SK-N-SH treated with all-trans-retinoic acid at 6 μM for 48 hours (cell line): ENCODE results near the gene MAGI3.

Experiments used
- ATAC-seq: fragments of 200-7000 bp; cut with Tn5 transposase; 3 replicates; pipeline ENCODE4 v1.9.1; 2020; ENCODE audit warnings: mild to moderate bottlenecking, moderate library complexity
- ARNTL ChIP-seq: fragments of 450-650 bp; formaldehyde crosslinking; IDR thresholded peaks from 2 replicates; pipeline ENCODE4 v1.5.0; 2020; ENCODE audit warnings: low read depth, mild to moderate bottlenecking, moderate library complexity, borderline replicate concordance
- BACH2 ChIP-seq: fragments of 250-450 bp; sonication (Bioruptor Pico); IDR thresholded peaks from 2 replicates; pipeline ENCODE4 v1.9.0; 2021; ENCODE audit warnings: mild to moderate bottlenecking, borderline replicate concordance
- CSDC2 ChIP-seq: fragments of 250-450 bp; sonication (Bioruptor Pico); IDR thresholded peaks from 2 replicates; pipeline ENCODE4 v1.5.0; 2020; ENCODE audit warnings: mild to moderate bottlenecking, moderate library complexity
- ESRRG ChIP-seq: fragments of 250-450 bp; sonication (Bioruptor Pico); IDR thresholded peaks from 2 replicates; pipeline ENCODE4 v1.6.1; 2021; ENCODE audit warnings: mild to moderate bottlenecking
- ISL1 ChIP-seq: fragments of 250-450 bp; sonication (Bioruptor Pico); IDR thresholded peaks from 2 replicates; pipeline ENCODE4 v2.1.2; 2022; ENCODE audit warnings: mild to moderate bottlenecking, moderate library complexity
- OSR1 ChIP-seq: fragments of 250-450 bp; sonication (Bioruptor Pico); IDR thresholded peaks from 2 replicates; pipeline ENCODE4 v1.8.0; 2022; ENCODE audit warnings: moderate library complexity, mild to moderate bottlenecking, inconsistent platforms
- PPARA ChIP-seq: fragments of 250-450 bp; sonication (Bioruptor Pico); IDR thresholded peaks from 2 replicates; pipeline ENCODE4 v1.5.0; 2020; ENCODE audit warnings: mild to moderate bottlenecking, borderline replicate concordance
- RARB ChIP-seq: fragments of 250-450 bp; sonication (Bioruptor Pico); IDR thresholded peaks from 2 replicates; pipeline ENCODE4 v1.8.0; 2021; ENCODE audit warnings: mild to moderate bottlenecking, moderate library complexity
- SNAI2 ChIP-seq: fragments of 250-450 bp; sonication (Bioruptor Pico); IDR thresholded peaks from 2 replicates; pipeline ENCODE4 v1.5.0; 2020; ENCODE audit warnings: mild to moderate bottlenecking, moderate library complexity
- TCF4 ChIP-seq: fragments of 250-450 bp; sonication (Bioruptor Pico); IDR thresholded peaks from 2 replicates; pipeline ENCODE4 v1.8.0; 2021; ENCODE audit warnings: mild to moderate bottlenecking, moderate library complexity, borderline replicate concordance
- TOX ChIP-seq: fragments of 250-450 bp; sonication (Bioruptor Pico); IDR thresholded peaks from 2 replicates; pipeline ENCODE4 v1.8.0; 2021; ENCODE audit warnings: mild to moderate bottlenecking, moderate library complexity, borderline replicate concordance
- ZFP30 ChIP-seq: fragments of 450-650 bp; formaldehyde crosslinking; IDR thresholded peaks from 2 replicates; pipeline ENCODE4 v1.5.0; 2022; ENCODE audit warnings: mild to moderate bottlenecking, moderate library complexity
- ZNF565 ChIP-seq: fragments of 450-650 bp; formaldehyde crosslinking; conservative IDR thresholded peaks from 2 replicates; pipeline ENCODE4 v1.5.0; 2020; ENCODE audit warnings: low read depth, mild to moderate bottlenecking, moderate library complexity
- ZNF70 ChIP-seq: fragments of 450-650 bp; formaldehyde crosslinking; IDR thresholded peaks from 2 replicates; pipeline ENCODE4 v1.5.0; 2020; ENCODE audit warnings: mild to moderate bottlenecking, moderate library complexity
- ZNF8 ChIP-seq: fragments of 450-650 bp; formaldehyde crosslinking; IDR thresholded peaks from 2 replicates; pipeline ENCODE4 v1.5.0; 2020; ENCODE audit warnings: mild to moderate bottlenecking, moderate library complexity
- TF ChIP-seq, protein P1 (sequence below): fragments of 250-450 bp; sonication (Bioruptor Pico); IDR thresholded peaks from 2 replicates; pipeline ENCODE4 v1.8.0; 2020; ENCODE audit warnings: mild to moderate bottlenecking, moderate library complexity, borderline replicate concordance
- TF ChIP-seq, protein P2 (sequence below): fragments of 250-450 bp; sonication (Bioruptor Pico); IDR thresholded peaks from 2 replicates; pipeline ENCODE4 v1.5.1; 2021; ENCODE audit warnings: mild to moderate bottlenecking, moderate library complexity
- TF ChIP-seq, protein P3 (sequence below): fragments of 250-450 bp; sonication (Bioruptor Pico); IDR thresholded peaks from 2 replicates; pipeline ENCODE4 v1.5.1; 2020; ENCODE audit warnings: low read depth, mild to moderate bottlenecking, moderate library complexity
- TF ChIP-seq, protein P4 (sequence below): fragments of 250-450 bp; sonication (Bioruptor Pico); IDR thresholded peaks from 2 replicates; pipeline ENCODE4 v1.5.0; 2020; ENCODE audit warnings: mild to moderate bottlenecking, moderate library complexity
- TF ChIP-seq, protein P5 (sequence below): fragments of 250-450 bp; sonication (Bioruptor Pico); IDR thresholded peaks from 2 replicates; pipeline ENCODE4 v1.8.0; 2021; ENCODE audit warnings: low read depth, mild to moderate bottlenecking, moderate library complexity, borderline replicate concordance

Gene MAGI3

DNA sequence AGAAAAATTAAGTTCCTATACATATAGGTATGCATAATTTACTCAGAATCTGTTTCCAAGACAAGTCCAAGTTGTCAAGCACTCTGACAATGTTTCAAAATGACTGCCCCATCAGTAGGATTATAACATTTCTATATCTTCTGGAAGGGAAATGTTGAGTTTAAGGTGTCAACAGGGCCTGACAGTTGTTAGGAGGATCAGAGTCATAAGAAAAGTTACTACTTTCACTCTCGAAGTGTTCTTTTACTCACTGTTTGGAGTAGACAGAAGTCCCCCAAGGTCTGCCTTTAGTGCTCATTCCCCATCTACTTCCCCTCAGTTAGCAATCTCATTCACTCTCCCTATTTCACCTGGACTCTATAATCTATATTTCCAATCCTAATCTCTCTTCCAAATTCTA is 20.6 kb upstream of the MAGI3 start (continued):
- TF ChIP-seq, protein P1, sequence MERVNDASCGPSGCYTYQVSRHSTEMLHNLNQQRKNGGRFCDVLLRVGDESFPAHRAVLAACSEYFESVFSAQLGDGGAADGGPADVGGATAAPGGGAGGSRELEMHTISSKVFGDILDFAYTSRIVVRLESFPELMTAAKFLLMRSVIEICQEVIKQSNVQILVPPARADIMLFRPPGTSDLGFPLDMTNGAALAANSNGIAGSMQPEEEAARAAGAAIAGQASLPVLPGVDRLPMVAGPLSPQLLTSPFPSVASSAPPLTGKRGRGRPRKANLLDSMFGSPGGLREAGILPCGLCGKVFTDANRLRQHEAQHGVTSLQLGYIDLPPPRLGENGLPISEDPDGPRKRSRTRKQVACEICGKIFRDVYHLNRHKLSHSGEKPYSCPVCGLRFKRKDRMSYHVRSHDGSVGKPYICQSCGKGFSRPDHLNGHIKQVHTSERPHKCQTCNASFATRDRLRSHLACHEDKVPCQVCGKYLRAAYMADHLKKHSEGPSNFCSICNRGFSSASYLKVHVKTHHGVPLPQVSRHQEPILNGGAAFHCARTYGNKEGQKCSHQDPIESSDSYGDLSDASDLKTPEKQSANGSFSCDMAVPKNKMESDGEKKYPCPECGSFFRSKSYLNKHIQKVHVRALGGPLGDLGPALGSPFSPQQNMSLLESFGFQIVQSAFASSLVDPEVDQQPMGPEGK, result no peak
- TF ChIP-seq BACH2 (CRISPR knock-in tag) (no peak), ZNF70 (CRISPR knock-in tag) (no peak)
- TF ChIP-seq, protein P2, sequence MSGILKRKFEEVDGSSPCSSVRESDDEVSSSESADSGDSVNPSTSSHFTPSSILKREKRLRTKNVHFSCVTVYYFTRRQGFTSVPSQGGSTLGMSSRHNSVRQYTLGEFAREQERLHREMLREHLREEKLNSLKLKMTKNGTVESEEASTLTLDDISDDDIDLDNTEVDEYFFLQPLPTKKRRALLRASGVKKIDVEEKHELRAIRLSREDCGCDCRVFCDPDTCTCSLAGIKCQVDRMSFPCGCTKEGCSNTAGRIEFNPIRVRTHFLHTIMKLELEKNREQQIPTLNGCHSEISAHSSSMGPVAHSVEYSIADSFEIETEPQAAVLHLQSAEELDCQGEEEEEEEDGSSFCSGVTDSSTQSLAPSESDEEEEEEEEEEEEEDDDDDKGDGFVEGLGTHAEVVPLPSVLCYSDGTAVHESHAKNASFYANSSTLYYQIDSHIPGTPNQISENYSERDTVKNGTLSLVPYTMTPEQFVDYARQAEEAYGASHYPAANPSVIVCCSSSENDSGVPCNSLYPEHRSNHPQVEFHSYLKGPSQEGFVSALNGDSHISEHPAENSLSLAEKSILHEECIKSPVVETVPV, result no peak

DNA sequence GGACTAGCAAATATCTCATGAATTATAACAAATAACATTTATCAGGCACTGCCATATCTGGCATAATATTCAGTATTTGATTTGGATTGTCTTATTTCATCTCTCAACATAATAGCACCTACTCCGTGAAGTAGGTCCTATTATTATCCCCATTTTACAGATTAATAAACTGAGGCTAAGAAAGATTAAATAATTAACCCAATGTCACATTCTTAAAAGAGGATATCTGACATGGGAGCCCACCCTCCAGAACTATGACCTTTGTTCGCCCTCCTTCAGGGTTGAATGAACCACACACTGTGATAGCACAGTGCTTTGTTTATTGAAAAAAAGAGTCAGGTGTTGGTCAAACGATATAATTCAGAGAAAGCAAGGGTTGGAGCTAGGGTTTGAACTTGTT is 19.4 kb upstream of the MAGI3 start:
- no peak for ATAC-seq

DNA sequence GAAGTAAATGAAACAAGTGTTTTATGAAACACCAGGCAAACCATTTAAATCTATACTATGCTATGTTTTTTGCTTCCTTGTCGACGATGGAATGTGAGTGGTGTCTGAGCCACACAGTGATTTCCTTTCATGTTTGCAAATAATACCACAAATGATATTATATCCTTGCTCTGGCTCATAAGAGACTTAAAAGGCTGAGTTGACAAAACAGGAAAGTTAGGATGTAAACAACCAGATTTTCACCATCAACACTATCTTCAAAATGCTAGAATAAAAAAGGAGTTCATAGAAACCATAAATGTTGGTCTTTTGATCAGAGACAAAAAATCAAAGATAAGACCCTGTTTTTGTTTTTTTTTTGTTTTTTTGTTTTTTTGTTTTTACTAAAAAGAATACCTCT is 17.8 kb upstream of the MAGI3 start:
- ATAC-seq, result no peak
- TF ChIP-seq, protein P1, result no peak
- TF ChIP-seq CSDC2 (no peak), ZFP30 (CRISPR knock-in tag) (no peak), RARB (CRISPR knock-in tag) (no peak), BACH2 (CRISPR knock-in tag) (no peak), OSR1 (CRISPR knock-in tag) (no peak), ZNF70 (CRISPR knock-in tag) (no peak), PPARA (CRISPR knock-in tag) (no peak)

More for the DNA sequence above, 19.4 kb upstream of the MAGI3 start:
- no peak for TF ChIP-seq SNAI2
- TF ChIP-seq, all 23 proteins: peak for 0

DNA sequence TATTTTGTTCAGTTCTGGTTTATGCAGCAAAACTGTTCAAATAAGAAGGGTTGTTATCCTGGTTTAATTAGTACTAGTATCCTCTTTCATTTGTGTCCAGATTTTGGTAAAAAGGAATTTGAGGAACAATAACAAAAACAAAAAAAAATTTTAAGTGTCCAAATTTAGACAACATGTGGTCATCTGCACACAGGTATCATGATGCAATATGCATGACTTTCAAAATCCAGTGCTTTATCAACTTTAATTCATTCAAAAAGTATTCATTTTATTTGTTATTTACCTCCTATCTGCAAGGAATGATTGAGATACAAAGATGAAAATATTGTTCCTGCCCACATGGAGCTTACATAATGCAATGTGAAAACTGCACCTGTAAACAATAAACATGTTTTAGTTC is 16.7 kb upstream of the MAGI3 start:
- ATAC-seq, result no peak
- TF ChIP-seq SNAI2 (no peak), RARB (CRISPR knock-in tag) (no peak), PPARA (CRISPR knock-in tag) (no peak), TOX (CRISPR knock-in tag) (no peak), ARNTL (CRISPR knock-in tag) (no peak), ISL1 (CRISPR knock-in tag) (no peak), TCF4 (CRISPR knock-in tag) (no peak), OSR1 (CRISPR knock-in tag) (no peak), ZFP30 (CRISPR knock-in tag) (no peak), ZNF8 (no peak), BACH2 (CRISPR knock-in tag) (no peak), CSDC2 (no peak), ESRRG (no peak), ZNF565 (CRISPR knock-in tag) (no peak)
- TF ChIP-seq, protein P2, result no peak
- TF ChIP-seq, protein P3, sequence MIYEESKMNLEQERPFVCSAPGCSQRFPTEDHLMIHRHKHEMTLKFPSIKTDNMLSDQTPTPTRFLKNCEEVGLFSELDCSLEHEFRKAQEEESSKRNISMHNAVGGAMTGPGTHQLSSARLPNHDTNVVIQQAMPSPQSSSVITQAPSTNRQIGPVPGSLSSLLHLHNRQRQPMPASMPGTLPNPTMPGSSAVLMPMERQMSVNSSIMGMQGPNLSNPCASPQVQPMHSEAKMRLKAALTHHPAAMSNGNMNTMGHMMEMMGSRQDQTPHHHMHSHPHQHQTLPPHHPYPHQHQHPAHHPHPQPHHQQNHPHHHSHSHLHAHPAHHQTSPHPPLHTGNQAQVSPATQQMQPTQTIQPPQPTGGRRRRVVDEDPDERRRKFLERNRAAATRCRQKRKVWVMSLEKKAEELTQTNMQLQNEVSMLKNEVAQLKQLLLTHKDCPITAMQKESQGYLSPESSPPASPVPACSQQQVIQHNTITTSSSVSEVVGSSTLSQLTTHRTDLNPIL, result no peak
- TF ChIP-seq, protein P1, result no peak
- TF ChIP-seq, protein P4, sequence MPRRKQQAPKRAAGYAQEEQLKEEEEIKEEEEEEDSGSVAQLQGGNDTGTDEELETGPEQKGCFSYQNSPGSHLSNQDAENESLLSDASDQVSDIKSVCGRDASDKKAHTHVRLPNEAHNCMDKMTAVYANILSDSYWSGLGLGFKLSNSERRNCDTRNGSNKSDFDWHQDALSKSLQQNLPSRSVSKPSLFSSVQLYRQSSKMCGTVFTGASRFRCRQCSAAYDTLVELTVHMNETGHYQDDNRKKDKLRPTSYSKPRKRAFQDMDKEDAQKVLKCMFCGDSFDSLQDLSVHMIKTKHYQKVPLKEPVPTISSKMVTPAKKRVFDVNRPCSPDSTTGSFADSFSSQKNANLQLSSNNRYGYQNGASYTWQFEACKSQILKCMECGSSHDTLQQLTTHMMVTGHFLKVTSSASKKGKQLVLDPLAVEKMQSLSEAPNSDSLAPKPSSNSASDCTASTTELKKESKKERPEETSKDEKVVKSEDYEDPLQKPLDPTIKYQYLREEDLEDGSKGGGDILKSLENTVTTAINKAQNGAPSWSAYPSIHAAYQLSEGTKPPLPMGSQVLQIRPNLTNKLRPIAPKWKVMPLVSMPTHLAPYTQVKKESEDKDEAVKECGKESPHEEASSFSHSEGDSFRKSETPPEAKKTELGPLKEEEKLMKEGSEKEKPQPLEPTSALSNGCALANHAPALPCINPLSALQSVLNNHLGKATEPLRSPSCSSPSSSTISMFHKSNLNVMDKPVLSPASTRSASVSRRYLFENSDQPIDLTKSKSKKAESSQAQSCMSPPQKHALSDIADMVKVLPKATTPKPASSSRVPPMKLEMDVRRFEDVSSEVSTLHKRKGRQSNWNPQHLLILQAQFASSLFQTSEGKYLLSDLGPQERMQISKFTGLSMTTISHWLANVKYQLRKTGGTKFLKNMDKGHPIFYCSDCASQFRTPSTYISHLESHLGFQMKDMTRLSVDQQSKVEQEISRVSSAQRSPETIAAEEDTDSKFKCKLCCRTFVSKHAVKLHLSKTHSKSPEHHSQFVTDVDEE, result no peak
- TF ChIP-seq, protein P5, sequence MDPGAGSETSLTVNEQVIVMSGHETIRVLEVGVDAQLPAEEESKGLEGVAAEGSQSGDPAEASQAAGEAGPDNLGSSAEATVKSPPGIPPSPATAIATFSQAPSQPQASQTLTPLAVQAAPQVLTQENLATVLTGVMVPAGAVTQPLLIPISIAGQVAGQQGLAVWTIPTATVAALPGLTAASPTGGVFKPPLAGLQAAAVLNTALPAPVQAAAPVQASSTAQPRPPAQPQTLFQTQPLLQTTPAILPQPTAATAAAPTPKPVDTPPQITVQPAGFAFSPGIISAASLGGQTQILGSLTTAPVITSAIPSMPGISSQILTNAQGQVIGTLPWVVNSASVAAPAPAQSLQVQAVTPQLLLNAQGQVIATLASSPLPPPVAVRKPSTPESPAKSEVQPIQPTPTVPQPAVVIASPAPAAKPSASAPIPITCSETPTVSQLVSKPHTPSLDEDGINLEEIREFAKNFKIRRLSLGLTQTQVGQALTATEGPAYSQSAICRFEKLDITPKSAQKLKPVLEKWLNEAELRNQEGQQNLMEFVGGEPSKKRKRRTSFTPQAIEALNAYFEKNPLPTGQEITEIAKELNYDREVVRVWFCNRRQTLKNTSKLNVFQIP, result no peak
